GM23338 (cell line): ENCODE measurements around the gene ARSD. TPM values are rescaled to one million over a fixed set of nuclear protein-coding genes. Genes with fewer than 3 reads are reported as not detected.

Source experiments
- ATAC-seq: fragments of 200-7000 bp; cut with Tn5 transposase; 3 replicates; pipeline ENCODE4 v1.9.1; 2020
- DNase-seq: peaks from one replicate; pipeline ENCODE4 v3.0.0-alpha.2; 2015; ENCODE audit warnings: low spot score
- H2AFZ ChIP-seq: fragments of 200-600 bp; sonication (generic); 2 replicates; pipeline ENCODE4 v1.8.0; 2016; ENCODE audit warnings: antibody characterized with exemption, mild to moderate bottlenecking, moderate library complexity
- H3F3A ChIP-seq: fragments of 200-600 bp; sonication (generic); replicated peaks from 2 replicates; pipeline ENCODE4 v1.8.0; 2017; ENCODE audit warnings: antibody characterized with exemption, mixed run types, low read depth
- H3K27ac ChIP-seq: fragments of 200-600 bp; sonication (generic); 2 replicates; pipeline ENCODE4 v1.6.1; 2016; ENCODE audit warnings: low read depth
- H3K27me3 ChIP-seq: fragments of 200-600 bp; sonication (generic); 2 replicates; pipeline ENCODE4 v1.8.0; 2016; ENCODE audit warnings: mild to moderate bottlenecking, mixed run types, moderate library complexity; ENCODE audit not compliant: insufficient read depth
- H3K36me3 ChIP-seq: fragments of 200-600 bp; sonication (generic); 2 replicates; pipeline ENCODE4 v1.8.0; 2016; ENCODE audit warnings: mild to moderate bottlenecking; ENCODE audit not compliant: insufficient read depth
- H3K4me1 ChIP-seq: fragments of 200-600 bp; sonication (generic); 2 replicates; pipeline ENCODE4 v1.8.0; 2016; ENCODE audit warnings: mild to moderate bottlenecking, moderate library complexity; ENCODE audit not compliant: insufficient read depth
- H3K4me2 ChIP-seq: fragments of 200-600 bp; sonication (generic); 2 replicates; pipeline ENCODE4 v1.7.1; 2017; ENCODE audit warnings: mixed run types
- H3K4me3 ChIP-seq: fragments of 200-600 bp; sonication (generic); 2 replicates; pipeline ENCODE4 v1.6.1; 2016; ENCODE audit warnings: mixed run types
- H3K79me2 ChIP-seq: fragments of 200-600 bp; sonication (generic); replicated peaks from 2 replicates; pipeline ENCODE4 v1.8.0; 2017; ENCODE audit warnings: mild to moderate bottlenecking; ENCODE audit not compliant: insufficient read depth
- H3K9me2 ChIP-seq: fragments of 200-600 bp; sonication (generic); 2 replicates; pipeline ENCODE4 v1.8.0; 2017; ENCODE audit not compliant: insufficient read depth
- H4K20me1 ChIP-seq: fragments of 200-600 bp; sonication (generic); replicated peaks from 2 replicates; pipeline ENCODE4 v1.8.0; 2017; ENCODE audit warnings: mild to moderate bottlenecking; ENCODE audit not compliant: insufficient read depth
- H3K27ac Mint-ChIP-seq: 2 replicates; pipeline ENCODE4 v1.8.0; 2020; ENCODE audit warnings: inconsistent platforms, mild to moderate bottlenecking, moderate library complexity, mixed read lengths
- H3K27me3 Mint-ChIP-seq: 3 replicates; pipeline ENCODE4 v1.8.0; 2022; ENCODE audit warnings: low read depth, mild to moderate bottlenecking, moderate library complexity, mixed read lengths, inconsistent platforms; ENCODE audit not compliant: insufficient read depth, poor library complexity
- H3K36me3 Mint-ChIP-seq: 3 replicates; pipeline ENCODE4 v1.8.0; 2021; ENCODE audit warnings: low read depth, mild to moderate bottlenecking, inconsistent platforms, moderate library complexity, mixed read lengths
- H3K4me1 Mint-ChIP-seq: 3 replicates; pipeline ENCODE4 v1.8.0; 2020; ENCODE audit warnings: mild to moderate bottlenecking, inconsistent platforms, mixed read lengths
- H3K4me3 Mint-ChIP-seq: 3 replicates; pipeline ENCODE4 v1.8.0; 2021; ENCODE audit warnings: moderate library complexity, mild to moderate bottlenecking, inconsistent platforms, mixed read lengths
- H3K9me3 Mint-ChIP-seq: 3 replicates; pipeline ENCODE4 v1.8.0; 2020; ENCODE audit warnings: moderate library complexity, mild to moderate bottlenecking, inconsistent platforms, mixed read lengths
- CREB1 ChIP-seq: fragments of 250-450 bp; sonication (Bioruptor Pico); IDR thresholded peaks from 2 replicates; pipeline ENCODE4 v1.5.0; 2020; ENCODE audit warnings: low read depth, mild to moderate bottlenecking, moderate library complexity
- CTCF ChIP-seq, 2 experiments: fragments of 200-600 bp in 1 of 2; sonication (generic) in 1 of 2; conservative IDR thresholded peaks; 2 replicates each; pipeline versions ENCODE4 v1.5.1 to v1.6.1; 2016 to 2017; ENCODE audit warnings: antibody characterized with exemption in 2 of 2, low read depth in 2 of 2, mild to moderate bottlenecking in 2 of 2, moderate library complexity in 1 of 2
- ETS1 ChIP-seq: IDR thresholded peaks from 2 replicates; pipeline ENCODE4 v1.6.1; 2016; ENCODE audit warnings: antibody characterized with exemption
- EZH2 ChIP-seq: fragments of 200-600 bp; sonication (generic); IDR thresholded peaks from one replicate; pipeline ENCODE4 v1.8.0; 2017; ENCODE audit warnings: antibody characterized with exemption, mild to moderate bottlenecking, low read depth; ENCODE audit not compliant: unreplicated experiment
- EZH2phosphoT487 ChIP-seq: fragments of 200-600 bp; sonication (generic); IDR thresholded peaks from one replicate; pipeline ENCODE4 v1.8.1; 2018; ENCODE audit warnings: antibody characterized with exemption; ENCODE audit not compliant: unreplicated experiment
- JUNB ChIP-seq: IDR thresholded peaks from one replicate; pipeline ENCODE4 v1.6.1; 2016; ENCODE audit warnings: antibody characterized with exemption; ENCODE audit not compliant: unreplicated experiment
- NANOG ChIP-seq: IDR thresholded peaks from 2 replicates; pipeline ENCODE4 v1.6.1; 2016; ENCODE audit warnings: antibody characterized with exemption, borderline replicate concordance
- POLR2AphosphoS5 ChIP-seq: IDR thresholded peaks from 2 replicates; pipeline ENCODE4 v1.6.1; 2016; ENCODE audit warnings: antibody characterized with exemption, low read depth
- REST ChIP-seq: IDR thresholded peaks from one replicate; pipeline ENCODE4 v1.6.1; 2018; ENCODE audit warnings: antibody characterized with exemption; ENCODE audit not compliant: unreplicated experiment
- STAT1 ChIP-seq: IDR thresholded peaks from one replicate; pipeline ENCODE4 v1.6.1; 2016; ENCODE audit warnings: antibody characterized with exemption; ENCODE audit not compliant: unreplicated experiment
- ZNF114 ChIP-seq: fragments of 250-450 bp; sonication (Bioruptor Pico); IDR thresholded peaks from 2 replicates; pipeline ENCODE4 v1.5.0; 2020; ENCODE audit warnings: mild to moderate bottlenecking, moderate library complexity
- ZNF331 ChIP-seq: fragments of 250-450 bp; sonication (Bioruptor Pico); IDR thresholded peaks from 2 replicates; pipeline ENCODE4 v1.5.0; 2020; ENCODE audit warnings: low read depth, mild to moderate bottlenecking, moderate library complexity
- ZNF462 ChIP-seq: fragments of 250-450 bp; sonication (Bioruptor Pico); IDR thresholded peaks from 2 replicates; pipeline ENCODE4 v1.5.0; 2020; ENCODE audit warnings: mild to moderate bottlenecking, moderate library complexity
- polyA plus RNA-seq: library from polyadenylated mRNA; unstranded; fragments of >200 nt; fragmentation: Nextera tagmentation; extraction: Ambion mirVana; gene quantifications from 2 replicates; pipeline ENCODE4 v1.2.1, GENCODE V29; 2016
- total RNA-seq: library from RNA; depleted of rRNA; stranded (reverse); fragments of >200 nt; shearing (Covaris generic); gene quantifications from 2 replicates; pipeline ENCODE4 v1.2.3, GENCODE V29; 2014

ARSD gene
- total and polyA plus RNA-seq, 2 experiments from 2014 or later: 1.3 to 1.7 TPM

- H3K27ac ChIP-seq: no peak overlapping the region
- peaks cover 8% of the 10 kb centered on the region for H3K27me3 Mint-ChIP-seq
- no peaks in the 10 kb centered on the region for H4K20me1 ChIP-seq
- no peaks in the 10 kb centered on the region for H3K79me2 ChIP-seq
- ATAC-seq (no peak), DNase-seq (no peak)
- H3K27ac Mint-ChIP-seq: no peak overlapping the region
- peaks cover 14% of the 10 kb centered on the region for H3K36me3 Mint-ChIP-seq
- no peaks in the 10 kb centered on the region for H3K27me3 ChIP-seq
- H3K4me1 ChIP-seq: no peaks in the 10 kb centered on the region
- H3K4me3 Mint-ChIP-seq: no peak overlapping the region
- no peak overlapping the region for H3K4me3 ChIP-seq
- no peak overlapping the region for H2AFZ ChIP-seq
- no peaks in the 10 kb centered on the region for H3K36me3 ChIP-seq
- no peaks in the 10 kb centered on the region for H3F3A ChIP-seq
- H3K9me3 Mint-ChIP-seq: peaks cover 2% of the 10 kb centered on the region; the same call in 1 of the 3 replicates
- H3K4me1 Mint-ChIP-seq: no peaks in the 10 kb centered on the region
- TF ChIP-seq EZH2phosphoT487 (no peak), CREB1 (CRISPR knock-in tag) (no peak), REST (no peak), CTCF (conservative IDR thresholded peaks at IDR 0.05; ENCODE audit: low read depth in 2 of 2) (no peak), NANOG (no peak), ZNF462 (no peak), STAT1 (no peak), POLR2AphosphoS5 (no peak), JUNB (no peak), ETS1 (no peak), ZNF331 (CRISPR knock-in tag) (no peak), EZH2 (no peak), ZNF114 (CRISPR knock-in tag) (no peak)
- no peak overlapping the region for H3K4me2 ChIP-seq
- no peaks in the 10 kb centered on the region for H3K9me2 ChIP-seq
Observed at GRCh38 chrX:2924151-2924550, 5.0 kb downstream of the ARSD start.
